ENCODE measurements around the gene COLEC12.
"Not testable (repeated sequence)": the region's sequence is repeated elsewhere in the genome, so short reads cannot be mapped to it uniquely, and the experiment has no call there.

COLEC12 gene

DNA sequence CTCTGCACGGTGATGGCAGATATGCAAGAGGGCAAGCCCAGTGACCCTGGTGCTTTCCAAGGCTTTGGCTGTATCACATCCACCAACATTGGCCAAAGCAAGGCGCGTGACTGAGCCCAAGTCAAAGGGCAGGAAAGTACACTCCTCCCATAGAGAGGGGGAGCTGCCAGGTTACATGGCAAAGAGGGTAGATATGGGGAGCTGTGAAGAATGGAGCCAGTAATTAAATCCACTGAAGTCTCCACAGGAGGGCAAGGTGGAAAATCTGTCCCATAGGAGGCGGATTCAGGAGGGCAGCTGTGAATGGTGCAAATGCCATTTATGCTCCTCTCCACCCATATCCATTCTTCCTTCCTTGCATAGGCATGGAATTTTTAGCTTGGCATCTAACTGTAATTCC, 188.1 kb downstream of the COLEC12 start:
- DNase-seq, result no peak

DNA sequence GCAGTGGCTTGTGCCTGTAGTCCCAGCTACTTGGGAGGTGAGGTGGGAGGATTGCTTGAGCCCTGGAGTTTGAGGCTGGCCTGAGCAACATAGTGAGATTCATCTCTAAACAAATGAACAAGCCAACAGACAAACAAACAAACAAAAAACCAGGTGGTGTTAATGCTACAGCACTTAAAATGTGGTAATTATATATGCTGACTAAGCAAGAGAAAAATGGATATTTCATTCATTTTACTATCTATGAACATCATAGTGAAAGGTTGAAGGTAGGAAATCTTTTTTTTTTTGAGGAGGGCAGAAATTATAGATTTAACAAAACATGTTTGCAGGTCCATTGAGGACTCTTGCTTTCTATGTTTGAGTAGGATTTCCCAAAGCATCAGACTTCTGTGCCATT, 190.5 kb downstream of the COLEC12 start:
- DNase-seq, result no peak

DNA sequence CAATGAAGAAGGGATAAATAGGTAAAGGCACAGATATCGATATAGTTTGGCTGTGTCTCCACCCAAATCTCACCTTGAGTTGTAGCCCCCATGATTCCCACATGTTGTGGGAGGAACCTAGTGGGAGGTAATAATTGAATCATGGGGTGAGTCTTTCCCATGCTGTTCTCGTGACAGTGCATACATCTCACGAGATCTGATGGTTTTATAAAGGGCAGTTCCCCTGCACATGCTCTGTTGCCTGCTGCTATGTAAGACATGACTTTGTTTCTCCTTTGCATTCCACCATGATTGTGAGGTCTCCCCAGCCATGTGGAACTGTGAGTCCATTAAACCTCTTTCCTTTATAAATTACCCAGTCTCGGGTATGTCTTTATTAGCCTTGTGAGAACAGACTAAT, 192.4 kb downstream of the COLEC12 start:
- DNase-seq, result not testable (repeated sequence)

DNA sequence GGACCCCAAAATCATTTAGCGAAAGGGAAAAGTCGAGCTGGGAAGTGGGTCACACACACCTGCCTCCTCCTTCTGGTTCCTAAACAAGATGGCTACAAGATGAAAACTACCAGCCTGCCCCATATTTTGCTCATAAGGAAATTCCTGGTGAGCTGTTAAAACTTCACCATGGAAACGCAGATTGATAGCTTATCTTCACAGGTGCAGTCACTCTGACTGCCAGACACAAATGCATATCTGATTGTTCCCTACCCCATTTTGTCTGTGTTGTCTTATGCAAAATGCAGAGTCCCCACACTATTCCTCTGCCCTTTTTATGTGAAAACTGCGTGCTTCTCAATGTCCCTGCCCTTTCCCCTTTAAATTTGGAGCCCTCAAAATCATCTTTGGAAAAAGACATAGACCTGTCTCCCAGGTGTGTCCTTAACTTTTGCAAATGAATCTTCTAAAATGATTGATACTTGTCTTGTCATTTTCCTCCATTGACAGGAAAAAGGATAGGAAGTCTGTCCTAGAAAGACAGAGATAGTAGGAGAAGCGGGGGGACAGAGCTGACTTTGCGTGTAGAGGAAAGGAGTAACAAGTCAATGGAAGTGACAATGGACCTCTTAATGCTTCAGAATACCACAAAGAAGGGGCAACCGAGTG, 193.8 kb downstream of the COLEC12 start:
- DNase-seq, result no peak

DNA sequence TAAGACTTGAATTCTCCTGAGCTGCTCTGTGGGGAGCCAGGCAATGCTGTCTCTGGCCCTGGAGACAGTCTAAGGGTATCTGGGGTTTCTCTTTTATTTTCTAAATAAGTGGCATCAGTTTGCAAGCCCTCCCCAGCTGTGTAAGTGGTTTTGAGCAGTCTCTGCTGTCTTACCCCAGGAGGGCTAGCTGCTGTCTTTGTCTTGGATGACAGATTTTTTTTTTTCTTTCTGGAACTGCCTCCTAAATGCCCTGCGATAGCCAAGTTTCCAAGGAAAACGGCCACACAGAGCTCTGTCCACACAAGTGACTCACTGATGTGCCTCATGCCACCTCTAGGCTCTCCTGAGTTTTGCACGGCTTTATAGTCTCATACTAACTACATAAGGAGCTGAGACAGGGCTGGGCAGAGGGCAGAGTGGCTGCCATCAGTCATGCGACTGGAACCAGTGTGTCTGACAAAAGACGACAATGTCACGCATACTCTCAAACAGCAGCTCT, 195.4 kb downstream of the COLEC12 start:
- no peak for DNase-seq

DNA sequence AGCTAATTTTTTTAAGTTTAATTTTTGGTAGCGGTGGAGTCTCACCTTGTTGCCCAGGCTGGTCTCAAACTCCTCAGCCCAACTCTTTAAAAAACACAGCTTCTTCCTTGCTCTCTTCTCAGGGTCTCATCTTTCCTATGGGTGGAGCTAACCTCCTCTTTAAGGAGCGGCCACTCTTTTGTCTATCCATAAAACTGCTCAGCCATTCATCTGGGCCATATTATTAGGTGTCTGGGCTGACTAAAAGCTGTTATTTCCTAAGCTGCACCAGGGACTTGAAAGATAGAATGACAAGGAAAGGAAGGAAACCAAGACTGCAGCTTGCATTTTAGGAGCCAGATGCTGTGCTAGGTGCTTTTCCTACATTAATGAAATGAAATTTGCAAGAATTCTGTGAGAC, 196.9 kb downstream of the COLEC12 start:
- DNase-seq, result no peak

DNA sequence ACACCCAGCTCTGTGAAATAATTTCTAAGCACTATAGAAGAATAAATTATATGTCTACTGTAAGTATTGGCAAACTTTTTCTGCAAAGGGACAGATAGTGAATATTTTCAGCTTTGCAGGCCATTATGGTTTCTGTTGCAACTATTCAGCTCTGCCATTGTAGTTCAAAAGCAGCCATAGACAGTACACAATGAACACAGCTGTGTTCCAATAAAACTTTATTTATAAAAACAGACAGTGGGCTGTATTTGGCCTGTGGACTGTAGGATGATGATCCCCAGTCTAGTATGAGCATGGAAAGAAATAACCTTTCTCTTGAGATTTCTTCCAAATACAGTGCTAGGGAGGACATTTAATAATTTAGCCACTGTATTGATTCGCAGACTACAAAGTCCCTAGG, 197.5 kb downstream of the COLEC12 start:
- no peak for DNase-seq

DNA sequence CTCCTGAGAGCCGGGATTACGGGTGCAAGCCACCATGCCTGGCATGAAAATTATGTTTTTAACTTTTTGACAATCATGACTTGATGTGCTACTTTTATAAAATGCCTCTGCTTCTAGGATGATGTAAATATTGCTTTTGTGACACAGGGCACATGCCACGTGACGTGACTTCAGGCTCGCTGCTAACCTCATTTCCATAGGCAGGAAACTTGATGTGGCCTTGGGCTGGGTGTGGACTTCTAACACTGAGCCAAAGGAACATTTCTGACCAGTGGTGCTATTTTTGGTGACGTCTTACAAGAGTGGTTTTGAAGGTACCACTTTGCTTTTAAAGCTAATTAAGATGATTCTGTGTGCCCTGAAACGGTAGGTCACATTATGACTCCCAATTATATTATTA, 198.4 kb downstream of the COLEC12 start:
- DNase-seq, result no peak

DNA sequence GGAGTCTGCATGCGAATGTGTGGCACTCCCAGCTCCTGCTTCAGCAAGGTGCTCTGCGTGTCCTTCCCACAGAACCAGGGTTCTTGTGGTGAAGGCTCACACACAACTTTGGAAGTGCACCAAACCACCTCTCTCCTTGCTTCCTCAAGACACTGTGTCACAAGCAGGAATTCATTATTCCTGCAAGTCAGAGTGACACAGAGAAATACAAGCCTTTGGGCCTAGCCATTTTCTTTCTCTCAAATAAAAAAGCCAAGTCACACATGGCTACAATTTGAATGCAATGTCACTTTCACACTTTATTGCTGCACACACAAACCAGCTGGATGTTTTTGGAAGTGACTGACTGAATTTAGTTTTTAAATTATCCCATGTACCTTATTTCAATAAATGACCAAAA, 202.6 kb downstream of the COLEC12 start:
- DNase-seq, result no peak

DNA sequence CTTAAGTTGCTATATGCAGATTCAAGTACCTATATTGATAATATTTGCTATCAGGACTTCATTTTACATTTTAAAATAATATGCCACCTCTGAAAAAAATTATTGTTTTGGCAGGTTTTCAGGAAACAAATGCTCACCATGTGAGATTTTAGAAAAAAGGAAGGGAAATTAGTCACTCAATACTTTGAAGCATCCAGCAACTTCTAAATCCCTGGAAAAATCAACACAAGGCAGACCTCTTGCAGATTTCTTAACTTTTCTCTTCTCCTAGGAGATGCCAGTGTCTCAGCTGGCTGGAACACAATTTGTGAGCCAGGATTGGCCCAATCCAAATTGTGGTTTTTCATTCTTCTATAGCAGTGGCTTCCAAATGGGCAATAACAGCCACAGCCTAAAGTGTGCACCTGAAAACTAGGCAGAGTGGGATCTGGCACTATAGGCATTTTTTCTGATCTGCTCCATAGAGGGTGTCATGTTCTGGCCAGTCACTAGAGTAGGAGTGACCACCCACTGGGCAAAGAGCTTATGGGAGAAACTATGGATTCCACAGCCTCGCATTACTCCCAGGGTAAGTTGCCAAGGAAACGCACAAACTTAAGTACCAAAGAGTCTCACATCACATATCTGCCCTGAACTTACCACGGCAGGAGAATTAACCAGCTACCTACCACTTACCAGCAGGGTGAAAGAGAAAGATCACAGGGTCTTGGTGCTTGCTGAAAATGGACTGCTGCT, 204.6 kb downstream of the COLEC12 start:
- no peak for DNase-seq

DNA sequence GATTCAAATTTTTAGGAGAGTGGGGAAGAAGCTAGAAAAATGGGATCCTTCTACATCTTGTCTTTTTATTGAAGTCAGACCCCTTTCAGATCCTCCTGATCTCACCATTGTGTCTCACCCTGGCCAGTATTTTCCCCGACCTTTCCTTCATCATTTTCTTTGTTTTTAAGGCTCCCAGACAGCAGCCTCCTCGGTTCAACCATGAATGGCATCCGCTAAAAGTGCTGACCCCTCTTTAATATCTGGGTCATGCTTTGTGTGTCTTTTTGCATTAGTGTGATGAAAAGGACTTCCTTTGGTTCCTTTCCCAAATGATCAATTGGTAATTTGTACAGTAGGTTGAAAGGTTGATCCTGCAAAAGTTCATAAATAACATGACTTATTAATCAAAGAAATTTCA, 205.9 kb downstream of the COLEC12 start:
- DNase-seq, result no peak

DNA sequence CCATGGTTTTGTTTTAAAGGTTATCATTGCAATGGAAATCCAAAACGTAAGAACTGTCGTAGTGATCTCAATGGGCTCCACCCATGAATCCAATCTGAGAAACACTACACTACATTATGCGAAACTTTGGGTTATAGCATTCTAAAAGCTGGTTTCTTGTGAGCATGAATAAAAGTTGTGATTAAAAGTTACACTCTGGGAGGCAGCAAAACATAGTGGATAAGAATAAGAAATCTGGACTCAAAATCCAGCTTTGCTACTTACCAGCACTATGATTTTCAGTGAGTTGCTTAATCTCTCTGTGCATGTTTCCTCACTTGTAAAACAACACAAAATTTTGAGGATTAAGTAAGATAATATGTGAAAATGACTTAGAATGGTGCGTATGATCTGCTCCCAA, 207.0 kb downstream of the COLEC12 start:
- no peak for DNase-seq

DNA sequence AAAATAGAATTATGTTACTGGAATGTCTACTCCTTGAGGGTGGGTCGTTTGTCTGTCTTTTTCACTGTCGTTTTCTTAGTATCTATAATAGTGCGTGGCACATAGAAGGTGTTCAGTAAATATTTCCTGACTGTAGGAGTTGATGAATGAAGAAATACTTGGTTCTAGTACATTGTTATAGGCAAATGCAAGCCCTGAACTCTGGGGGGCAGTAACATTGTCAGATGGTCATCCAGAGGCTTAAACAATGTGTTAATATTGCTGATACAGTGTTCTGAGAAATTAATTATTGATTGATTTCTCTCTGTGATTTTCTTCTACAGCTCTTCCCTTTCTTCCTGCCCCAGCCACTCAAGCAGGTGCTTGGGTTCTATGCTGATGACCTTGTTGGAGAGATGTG, 208.2 kb downstream of the COLEC12 start:
- no peak for DNase-seq

DNA sequence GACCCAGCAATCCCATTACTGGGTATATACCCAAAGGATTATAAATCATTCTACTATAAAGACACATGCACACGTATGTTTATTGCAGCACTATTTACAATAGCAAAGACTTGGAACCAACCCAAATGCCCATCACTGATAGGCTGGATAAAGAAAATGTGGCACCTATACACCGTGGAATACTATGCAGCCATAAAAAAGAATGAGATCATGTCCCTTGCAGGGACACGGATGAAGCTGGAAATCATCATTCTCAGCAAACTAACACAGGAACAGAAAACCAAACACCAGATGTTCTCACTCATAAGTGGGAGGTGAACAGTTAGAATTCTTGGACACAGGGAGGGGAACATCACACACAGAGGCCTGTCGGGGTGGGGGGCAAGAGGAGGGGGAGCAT, 210.5 kb downstream of the COLEC12 start:
- not testable (repeated sequence) for DNase-seq

DNA sequence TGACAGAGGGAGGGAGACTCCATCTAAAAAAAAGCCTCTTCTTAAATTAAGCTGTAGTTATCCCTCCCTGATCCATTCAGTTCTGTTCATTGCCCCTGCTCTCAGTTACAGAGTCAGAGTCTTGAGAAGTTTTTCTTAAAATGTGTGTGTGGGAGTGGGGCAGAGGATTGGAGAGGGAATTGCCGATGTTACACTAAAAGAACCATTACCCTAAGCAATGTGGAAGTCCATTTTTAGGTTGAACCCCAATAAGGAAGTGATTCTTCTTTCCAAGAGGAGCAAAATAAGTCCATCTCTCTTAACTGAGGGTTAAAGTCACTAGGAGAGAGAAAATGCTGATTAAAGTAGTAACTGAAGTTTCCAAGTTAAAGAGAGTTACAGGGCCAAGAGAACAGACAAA, 211.5 kb downstream of the COLEC12 start:
- no peak for DNase-seq

DNA sequence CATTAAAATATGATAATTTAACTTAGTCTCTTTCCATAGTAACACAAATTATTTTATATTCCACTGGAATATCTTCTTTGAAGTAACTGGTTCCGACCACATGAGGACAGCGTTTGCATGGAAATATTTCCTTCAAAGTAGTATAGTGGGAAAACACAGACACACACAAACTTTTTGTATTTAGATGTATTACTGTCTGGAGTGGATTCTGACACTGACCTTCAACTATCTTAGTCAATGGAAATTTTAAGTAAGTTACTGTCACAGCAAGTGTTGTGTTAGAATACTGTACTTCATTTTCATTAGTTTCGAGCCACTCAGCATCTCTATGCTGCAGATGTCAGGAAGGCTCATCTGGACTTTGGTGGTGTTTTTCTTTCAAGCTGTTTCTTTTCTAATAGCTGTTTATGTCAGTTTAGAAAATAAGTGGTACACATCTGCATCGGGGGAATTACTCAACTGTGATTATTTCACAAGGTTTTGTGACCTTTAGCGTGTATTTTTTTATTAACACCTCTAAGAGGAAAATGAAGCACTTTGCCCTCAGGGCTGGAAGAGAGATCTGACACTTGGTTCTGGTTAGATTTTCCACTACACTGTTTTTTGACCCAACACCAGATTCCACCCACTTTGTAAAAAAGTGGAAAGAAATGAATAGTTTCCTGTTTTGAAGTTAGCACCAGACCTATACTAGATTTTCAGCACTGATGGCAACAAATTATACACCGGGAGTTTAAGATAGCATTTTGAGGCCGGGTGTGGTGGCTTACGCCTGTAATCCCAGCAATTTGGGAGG, 213.8 kb downstream of the COLEC12 start:
- DNase-seq, result no peak

DNA sequence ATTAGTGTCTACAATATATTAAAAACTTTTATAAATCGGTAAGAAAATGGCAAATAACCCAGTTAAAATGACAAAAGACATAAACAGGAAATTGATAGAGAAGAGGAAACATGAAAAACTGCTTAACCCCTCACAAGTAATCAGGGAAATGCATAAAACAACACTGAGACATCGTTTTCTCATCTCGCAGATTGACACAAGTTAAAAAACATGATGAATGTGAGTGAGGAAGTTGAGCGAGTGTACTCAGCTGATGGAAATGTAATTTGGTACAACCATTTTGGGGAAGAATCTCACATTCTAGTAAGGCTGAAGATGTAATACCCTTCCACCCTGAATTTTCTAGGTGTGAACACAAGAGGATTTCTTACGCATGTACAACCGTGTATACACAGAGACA, 214.7 kb downstream of the COLEC12 start:
- no peak for DNase-seq

DNA sequence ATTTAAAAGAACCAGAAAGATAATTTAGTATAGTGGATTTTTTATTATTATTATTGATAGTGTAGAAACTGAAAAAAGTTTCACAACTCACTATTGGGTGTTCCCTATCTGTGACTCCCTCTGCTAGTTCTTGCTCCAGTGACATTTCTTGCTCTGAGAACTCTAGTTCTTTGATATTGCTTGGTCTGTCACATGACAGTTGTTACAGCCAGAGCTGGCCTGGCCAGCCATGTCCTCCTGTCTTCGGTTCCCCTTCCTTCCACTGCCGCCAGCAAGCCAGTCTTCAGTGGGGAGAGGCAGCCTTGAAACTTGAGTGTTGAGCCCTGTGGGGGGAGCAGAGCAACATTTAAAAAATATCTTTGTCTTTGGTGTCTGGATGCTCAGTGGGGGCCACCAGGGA, 225.0 kb downstream of the COLEC12 start:
- DNase-seq, result no peak

DNA sequence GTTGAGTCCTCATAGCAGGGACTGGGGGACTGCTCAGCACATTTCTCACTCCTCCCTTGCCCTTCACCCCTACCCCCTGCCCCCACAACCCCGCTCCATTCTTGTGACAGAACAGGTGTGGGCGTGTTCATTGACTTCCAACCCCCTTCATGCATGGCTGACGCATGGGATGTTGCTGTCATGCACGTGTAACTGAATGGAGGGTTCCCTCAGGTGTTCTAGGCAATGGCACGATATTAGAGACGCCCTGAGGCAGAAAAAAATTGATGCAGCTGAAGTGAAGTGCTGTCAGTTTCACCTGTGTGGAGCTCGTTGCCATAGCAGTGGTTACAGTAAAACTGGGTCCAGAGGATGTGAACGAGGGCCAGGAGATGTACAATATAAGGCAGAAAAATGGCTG, 226.2 kb downstream of the COLEC12 start:
- no peak for DNase-seq

DNA sequence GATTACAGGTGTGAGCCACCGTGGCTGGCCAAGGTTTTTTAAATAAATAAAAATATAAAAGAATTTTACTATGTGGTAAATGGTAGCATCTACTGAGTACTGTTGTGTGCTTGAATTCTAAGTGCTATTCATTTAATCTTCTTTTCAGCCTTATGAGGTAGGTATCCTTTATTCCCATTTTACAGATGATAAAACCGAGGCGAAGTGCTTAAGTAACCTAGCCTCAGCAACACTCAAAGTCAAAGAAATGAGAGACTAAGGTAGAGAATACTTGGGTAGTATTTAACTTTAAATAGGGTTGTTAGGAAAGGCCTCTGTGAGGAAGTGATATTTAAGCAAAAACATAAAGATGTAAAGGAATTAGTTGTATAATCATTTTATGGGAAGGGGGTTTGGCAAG, 227.0 kb downstream of the COLEC12 start:
- no peak for DNase-seq

DNA sequence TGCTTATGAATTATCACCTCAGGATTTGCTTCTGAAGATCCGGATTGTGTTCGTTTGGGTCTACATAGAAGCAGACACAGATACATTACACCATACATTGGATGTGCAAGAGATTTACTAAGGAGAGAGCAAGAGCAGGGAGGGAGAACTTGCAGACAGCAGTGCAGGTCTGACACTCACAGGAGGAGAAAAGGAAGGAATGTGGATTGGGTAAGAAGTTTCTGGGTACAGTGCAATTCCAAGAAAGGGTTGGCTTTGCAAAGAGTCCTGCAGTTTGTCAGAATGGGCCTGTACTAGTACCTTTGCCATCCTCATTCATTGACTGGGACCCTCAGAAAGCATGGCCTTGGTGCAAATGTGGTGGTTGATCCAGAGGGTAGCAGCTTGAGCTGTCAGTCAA, 227.9 kb downstream of the COLEC12 start:
- DNase-seq, result no peak

DNA sequence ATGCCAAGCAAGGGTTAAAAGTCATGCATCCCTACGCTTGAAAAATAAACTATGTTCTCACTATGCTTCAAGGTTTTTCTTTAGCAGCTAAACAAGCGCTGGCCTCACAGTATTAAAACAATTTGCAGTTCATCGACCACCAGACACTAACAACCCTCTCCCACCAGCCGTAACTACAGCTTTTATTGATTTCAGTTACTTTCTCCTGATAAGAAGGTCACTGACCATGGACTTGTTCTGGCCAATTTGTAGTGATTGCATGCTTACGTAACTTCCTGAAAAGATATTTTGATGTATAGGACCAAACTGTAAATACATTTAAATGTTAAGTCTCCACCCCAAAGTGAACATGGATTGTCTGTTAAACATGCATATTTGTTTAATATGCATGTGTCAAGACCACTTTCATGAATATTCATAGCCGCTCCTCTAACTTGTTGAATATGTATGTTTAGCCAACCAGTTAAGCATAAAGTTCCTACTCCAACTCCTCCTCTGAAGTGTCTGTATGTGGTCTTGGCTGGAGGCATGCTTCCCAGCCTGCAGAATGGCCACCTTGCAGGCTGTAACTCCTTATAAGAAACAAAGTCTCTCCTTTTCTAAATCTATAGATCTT, 230.9 kb downstream of the COLEC12 start:
- no peak for DNase-seq

Data from GDM1 (cell line).